ENCODE measurements around the gene CFD. TPM values are rescaled to one million over a fixed set of nuclear protein-coding genes. Genes with fewer than 3 reads are reported as not detected.
"Not testable (repeated sequence)": the region's sequence is repeated elsewhere in the genome, so short reads cannot be mapped to it uniquely, and the experiment has no call there.

CFD gene
- total RNA-seq, 1 donor, result 19.9 TPM

DNA sequence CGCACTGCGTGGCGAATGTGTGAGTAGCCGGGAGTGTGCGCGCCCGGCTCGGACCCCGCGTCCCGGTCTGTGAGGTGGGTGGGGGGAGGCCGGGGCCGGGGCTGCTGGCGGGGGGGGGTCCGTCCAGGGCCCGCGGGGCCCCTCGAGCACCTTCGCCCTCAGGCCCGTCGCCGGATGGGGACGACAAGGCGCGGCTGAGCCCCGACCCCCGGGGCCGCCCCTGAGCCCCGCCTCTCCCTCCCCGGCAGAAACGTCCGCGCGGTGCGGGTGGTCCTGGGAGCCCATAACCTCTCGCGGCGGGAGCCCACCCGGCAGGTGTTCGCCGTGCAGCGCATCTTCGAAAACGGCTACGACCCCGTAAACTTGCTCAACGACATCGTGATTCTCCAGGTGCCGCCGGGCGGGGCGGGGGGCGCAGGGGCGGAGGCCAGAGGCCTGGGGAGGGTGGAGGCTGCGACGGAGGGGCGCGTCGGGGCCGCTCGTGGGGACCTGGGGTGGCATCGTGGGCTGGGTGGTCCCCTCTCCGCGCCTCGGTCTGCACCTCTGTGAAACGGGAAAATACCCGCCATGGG, 6.4 kb upstream of the CFD start:
- no peaks in the 10 kb centered on the region for H4K20me1 ChIP-seq (ENCODE audit: insufficient read depth, low read length)
- H3K4me3 ChIP-seq (ENCODE audit: insufficient read depth, low read length), result no peak overlapping the region
- no peak for DNase-seq (ENCODE audit: insufficient read length, low spot score, missing footprints)
- H3K36me3 ChIP-seq (ENCODE audit: insufficient read depth, low read length), result no peaks in the 10 kb centered on the region
- no peak overlapping the region for H2AFZ ChIP-seq (ENCODE audit: low read length)
- H3K27me3 ChIP-seq (ENCODE audit: insufficient read depth, low read length), result peaks cover 4% of the 10 kb centered on the region
- H3K9me3 ChIP-seq (ENCODE audit: low read depth, low read length), result no peaks in the 10 kb centered on the region
- H3K4me1 ChIP-seq (ENCODE audit: insufficient read depth, low read length), result no peaks in the 10 kb centered on the region
- H3K27ac ChIP-seq (ENCODE audit: low read depth, low read length), result no peak overlapping the region
- TF ChIP-seq, protein P1, sequence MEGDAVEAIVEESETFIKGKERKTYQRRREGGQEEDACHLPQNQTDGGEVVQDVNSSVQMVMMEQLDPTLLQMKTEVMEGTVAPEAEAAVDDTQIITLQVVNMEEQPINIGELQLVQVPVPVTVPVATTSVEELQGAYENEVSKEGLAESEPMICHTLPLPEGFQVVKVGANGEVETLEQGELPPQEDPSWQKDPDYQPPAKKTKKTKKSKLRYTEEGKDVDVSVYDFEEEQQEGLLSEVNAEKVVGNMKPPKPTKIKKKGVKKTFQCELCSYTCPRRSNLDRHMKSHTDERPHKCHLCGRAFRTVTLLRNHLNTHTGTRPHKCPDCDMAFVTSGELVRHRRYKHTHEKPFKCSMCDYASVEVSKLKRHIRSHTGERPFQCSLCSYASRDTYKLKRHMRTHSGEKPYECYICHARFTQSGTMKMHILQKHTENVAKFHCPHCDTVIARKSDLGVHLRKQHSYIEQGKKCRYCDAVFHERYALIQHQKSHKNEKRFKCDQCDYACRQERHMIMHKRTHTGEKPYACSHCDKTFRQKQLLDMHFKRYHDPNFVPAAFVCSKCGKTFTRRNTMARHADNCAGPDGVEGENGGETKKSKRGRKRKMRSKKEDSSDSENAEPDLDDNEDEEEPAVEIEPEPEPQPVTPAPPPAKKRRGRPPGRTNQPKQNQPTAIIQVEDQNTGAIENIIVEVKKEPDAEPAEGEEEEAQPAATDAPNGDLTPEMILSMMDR (IDR thresholded peaks at IDR 0.05; ENCODE audit: extremely low read depth, low read depth, low read length), result no peak
- H3K4me2 ChIP-seq (ENCODE audit: insufficient read depth, low read length), result no peak overlapping the region
- H3K79me2 ChIP-seq (ENCODE audit: insufficient read depth, low read length), result no peaks in the 10 kb centered on the region

DNA sequence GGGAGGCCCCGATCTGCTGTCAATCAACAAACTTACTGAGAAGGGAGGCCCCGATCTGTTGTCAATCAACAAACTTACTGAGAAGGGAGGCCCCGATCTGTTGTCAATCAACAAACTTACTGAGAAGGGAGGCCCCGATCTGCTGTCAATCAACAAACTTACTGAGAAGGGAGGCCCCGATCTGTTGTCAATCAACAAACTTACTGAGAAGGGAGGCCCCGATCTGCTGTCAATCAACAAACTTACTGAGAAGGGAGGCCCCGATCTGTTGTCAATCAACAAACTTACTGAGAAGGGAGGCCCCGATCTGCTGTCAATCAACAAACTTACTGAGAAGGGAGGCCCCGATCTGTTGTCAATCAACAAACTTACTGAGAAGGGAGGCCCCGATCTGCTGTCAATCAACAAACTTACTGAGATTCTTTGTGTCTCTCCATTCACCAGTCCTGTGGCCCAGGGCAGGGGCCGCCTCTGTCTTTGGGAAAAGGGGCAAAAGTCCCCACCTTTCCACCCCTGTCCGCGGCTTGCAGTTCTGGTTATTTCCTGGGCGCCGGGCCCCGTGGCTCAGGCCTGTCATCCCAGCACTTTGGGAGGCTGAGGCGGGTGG, 5.7 kb upstream of the CFD start:
- not testable (repeated sequence) for H3K4me3 ChIP-seq (ENCODE audit: insufficient read depth, low read length); H3K4me1 ChIP-seq (ENCODE audit: insufficient read depth, low read length); DNase-seq (ENCODE audit: insufficient read length, low spot score, missing footprints); H3K27ac ChIP-seq (ENCODE audit: low read depth, low read length); H3K36me3 ChIP-seq (ENCODE audit: insufficient read depth, low read length); H2AFZ ChIP-seq (ENCODE audit: low read length); H3K9me3 ChIP-seq (ENCODE audit: low read depth, low read length); H3K27me3 ChIP-seq (ENCODE audit: insufficient read depth, low read length); H3K4me2 ChIP-seq (ENCODE audit: insufficient read depth, low read length); H3K79me2 ChIP-seq (ENCODE audit: insufficient read depth, low read length); H4K20me1 ChIP-seq (ENCODE audit: insufficient read depth, low read length)

GRCh38 chr19:854549-854948, 4.9 kb upstream of the CFD start:
- Histone ChIP-seq H3K36me3 (ENCODE audit: insufficient read depth, low read length) (no peaks in the 10 kb centered on the region), H3K27me3 (ENCODE audit: insufficient read depth, low read length) (peaks cover 1% of the 10 kb centered on the region), H3K27ac (ENCODE audit: low read depth, low read length) (no peak overlapping the region), H4K20me1 (ENCODE audit: insufficient read depth, low read length) (no peaks in the 10 kb centered on the region), H3K79me2 (ENCODE audit: insufficient read depth, low read length) (no peaks in the 10 kb centered on the region), H3K9me3 (ENCODE audit: low read depth, low read length) (no peaks in the 10 kb centered on the region), H3K4me2 (ENCODE audit: insufficient read depth, low read length) (no peak overlapping the region), H3K4me3 (ENCODE audit: insufficient read depth, low read length) (no peak overlapping the region), H2AFZ (ENCODE audit: low read length) (no peak overlapping the region), H3K4me1 (ENCODE audit: insufficient read depth, low read length) (no peaks in the 10 kb centered on the region)
- DNase-seq (ENCODE audit: insufficient read length, low spot score, missing footprints), result no peak
- TF ChIP-seq, protein P1 (IDR thresholded peaks at IDR 0.05; ENCODE audit: extremely low read depth, low read depth, low read length), result no peak

- H3K9me3 ChIP-seq (ENCODE audit: low read depth, low read length), result no peaks in the 10 kb centered on the region
- peaks cover 3% of the 10 kb centered on the region for H3K4me1 ChIP-seq (ENCODE audit: insufficient read depth, low read length)
- no peak overlapping the region for H3K4me2 ChIP-seq (ENCODE audit: insufficient read depth, low read length)
- no peak overlapping the region for H2AFZ ChIP-seq (ENCODE audit: low read length)
- H4K20me1 ChIP-seq (ENCODE audit: insufficient read depth, low read length), result no peaks in the 10 kb centered on the region
- TF ChIP-seq, protein P1 (IDR thresholded peaks at IDR 0.05; ENCODE audit: extremely low read depth, low read depth, low read length), result no peak
- H3K27me3 ChIP-seq (ENCODE audit: insufficient read depth, low read length), result peaks cover 7% of the 10 kb centered on the region
- H3K4me3 ChIP-seq (ENCODE audit: insufficient read depth, low read length), result no peak overlapping the region
- H3K36me3 ChIP-seq (ENCODE audit: insufficient read depth, low read length), result no peaks in the 10 kb centered on the region
- H3K27ac ChIP-seq (ENCODE audit: low read depth, low read length), result no peak overlapping the region
- H3K79me2 ChIP-seq (ENCODE audit: insufficient read depth, low read length), result no peaks in the 10 kb centered on the region
- DNase-seq (ENCODE audit: insufficient read length, low spot score, missing footprints), result no peak
These were observed 4.3 kb upstream of the CFD start for GRCh38 chr19:855142-855541.

All from osteoblast (primary cell).